NAMALWA (cell line): ENCODE results near the gene AVPR2.
A peak's percentile ranks its signal among the peaks of the same experiment; 100 is the strongest.

Experiments used
- DNase-seq: peaks from one replicate; pipeline ENCODE4 v3.0.0-alpha.2; 2015; ENCODE audit warnings: low spot score

AVPR2 gene

DNA sequence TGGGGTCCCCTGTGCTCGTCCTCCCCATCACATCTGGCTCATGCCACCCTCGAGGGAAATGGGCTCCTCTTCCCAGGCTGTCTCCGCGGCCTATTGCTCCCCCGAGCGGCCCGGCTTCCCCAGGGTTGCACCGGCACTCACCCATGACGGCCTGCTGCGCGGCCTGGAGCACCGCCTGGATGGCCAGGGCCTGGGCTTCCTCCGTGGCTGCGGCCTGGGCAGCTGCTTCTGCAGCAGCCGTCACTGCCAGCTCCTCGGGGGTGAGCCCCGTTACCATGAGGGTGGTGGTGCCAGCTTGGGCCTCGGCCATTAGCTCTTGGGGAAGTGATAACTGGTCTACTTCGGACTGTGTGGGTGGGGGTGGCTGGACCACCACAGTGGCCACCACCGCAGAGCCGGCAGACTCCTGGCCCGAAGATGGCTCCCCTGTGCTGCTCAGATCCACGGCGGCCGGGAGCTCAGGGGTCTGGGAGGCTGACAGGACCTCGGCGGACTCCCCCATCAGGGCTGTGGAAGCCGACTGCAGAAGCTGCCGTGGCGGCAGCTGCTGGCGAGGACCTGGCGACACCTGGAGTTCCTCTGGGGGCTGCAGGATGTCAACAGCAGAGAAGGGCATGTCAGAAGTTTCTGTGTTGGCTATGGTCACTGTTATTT is 48.0 kb downstream of the AVPR2 start:
- no peak for DNase-seq

DNA sequence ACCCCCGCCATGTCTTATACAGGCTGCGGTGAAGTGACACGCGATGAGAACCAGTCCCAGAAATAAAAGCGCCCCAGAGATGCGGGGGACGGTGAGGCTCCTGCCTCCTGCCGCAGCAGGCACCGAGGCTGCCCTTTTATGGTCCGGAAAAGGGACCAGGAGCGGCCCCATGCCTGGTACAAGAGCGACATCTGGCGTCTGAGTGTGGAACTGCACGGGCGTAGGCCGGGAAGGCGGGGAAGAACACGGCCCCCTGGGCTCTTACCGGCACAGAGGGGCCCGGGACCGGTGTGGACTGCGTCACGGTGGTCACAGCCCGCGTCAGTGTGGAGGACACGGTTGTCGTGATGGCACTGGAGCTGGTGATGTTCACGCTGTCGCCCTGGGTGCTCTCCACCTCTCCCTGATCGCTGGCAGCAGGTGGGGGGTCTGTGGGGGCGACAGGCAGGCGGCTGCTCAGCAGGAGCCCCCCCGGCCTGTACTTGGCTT is 48.9 kb downstream of the AVPR2 start:
- DNase-seq = peak; percentile 58

DNA sequence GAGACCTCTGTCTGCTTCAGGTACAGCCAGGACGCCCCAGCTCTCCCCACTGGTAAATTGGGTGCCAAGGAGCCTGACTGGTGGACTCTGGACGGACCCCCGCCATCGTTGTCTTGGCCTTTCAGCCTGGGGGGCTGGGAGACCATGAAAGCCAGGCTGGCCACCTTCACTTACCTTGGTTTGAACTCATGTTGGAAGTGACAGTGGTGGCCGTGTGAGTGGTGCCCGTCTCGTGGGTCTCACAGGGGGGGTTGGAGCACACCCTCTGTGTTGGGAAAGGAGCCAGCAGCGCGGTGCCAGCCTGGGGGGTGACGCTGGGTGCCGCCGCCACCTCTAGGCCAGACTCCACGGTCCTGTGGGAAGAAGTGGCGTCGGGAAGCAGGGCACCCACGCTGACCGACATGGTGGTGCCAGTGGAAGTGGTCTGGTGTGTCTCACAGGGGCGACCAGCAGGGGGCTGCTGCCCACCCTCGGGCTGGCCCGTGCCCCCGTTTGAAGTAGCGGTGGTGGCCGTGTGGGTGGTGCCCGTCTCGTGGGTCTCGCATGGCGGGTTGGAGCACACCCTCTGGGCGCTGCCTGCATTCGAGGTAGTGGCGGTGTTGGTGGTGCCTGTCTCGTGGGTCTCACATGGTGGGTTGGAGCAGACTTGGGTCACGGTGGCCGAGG is 49.6 kb downstream of the AVPR2 start:
- no peak for DNase-seq

GRCh38 chrX:153954558-153955227 is 50.2 kb downstream of the AVPR2 start:
- no peak for DNase-seq

DNA sequence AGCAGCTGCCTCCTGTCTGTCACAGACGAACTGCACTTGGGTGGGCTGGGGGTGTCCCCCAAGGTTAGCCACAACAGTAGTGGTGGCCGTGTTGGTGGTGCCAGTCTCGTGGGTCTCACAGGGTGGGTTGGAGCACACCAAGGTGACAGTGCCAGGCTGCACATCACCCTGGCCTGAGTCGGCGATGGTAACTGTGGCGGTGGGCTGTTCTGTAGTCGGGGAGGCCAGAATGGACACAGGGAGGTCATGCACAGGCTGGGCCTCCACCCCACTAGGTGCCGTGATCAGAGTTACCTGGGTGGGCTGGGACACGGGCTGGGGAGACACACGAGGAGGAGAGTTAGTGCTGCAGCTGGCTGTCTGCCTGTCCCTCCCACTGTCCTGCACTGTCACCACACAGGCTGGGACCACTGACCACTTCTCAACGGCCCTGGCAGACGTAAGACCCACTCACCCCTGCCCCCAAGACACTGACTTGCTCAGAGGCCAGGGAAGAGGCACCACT is 50.8 kb downstream of the AVPR2 start:
- no peak for DNase-seq

- DNase-seq = no peak
Observed at GRCh38 chrX:153956044-153956907, 51.8 kb downstream of the AVPR2 start.
